WTC11 (cell line): Measurements from ENCODE around the gene NR3C1.

Experiments used
- ATF2 ChIP-seq: sonication (generic); formaldehyde crosslinking; IDR thresholded peaks from 2 replicates; pipeline ENCODE4 v1.8.1; 2022; ENCODE audit warnings: low read depth, missing genetic modification reagents, borderline replicate concordance
- ATF3 ChIP-seq: sonication (generic); formaldehyde crosslinking; conservative IDR thresholded peaks from 2 replicates; pipeline ENCODE4 v1.8.1; 2022; ENCODE audit warnings: mild to moderate bottlenecking, missing genetic modification reagents
- CTCF ChIP-seq: fragments of 200-600 bp; IDR thresholded peaks from 2 replicates; pipeline ENCODE4 v1.8.0; 2022; ENCODE audit warnings: antibody characterized with exemption
- ESRRA ChIP-seq: sonication (generic); formaldehyde crosslinking; IDR thresholded peaks from 2 replicates; pipeline ENCODE4 v1.8.1; 2022; ENCODE audit warnings: mild to moderate bottlenecking, missing genetic modification reagents, borderline replicate concordance
- FOXP1 ChIP-seq: sonication (generic); formaldehyde crosslinking; IDR thresholded peaks from 2 replicates; pipeline ENCODE4 v1.8.0; 2022; ENCODE audit warnings: missing genetic modification reagents, mild to moderate bottlenecking, moderate library complexity, borderline replicate concordance
- IRF2 ChIP-seq: sonication (generic); formaldehyde crosslinking; IDR thresholded peaks from 2 replicates; pipeline ENCODE4 v1.8.0; 2022; ENCODE audit warnings: low read depth, missing genetic modification reagents, borderline replicate concordance
- MLX ChIP-seq: sonication (generic); formaldehyde crosslinking; IDR thresholded peaks from 2 replicates; pipeline ENCODE4 v1.8.1; 2023; ENCODE audit warnings: mild to moderate bottlenecking, missing genetic modification reagents, moderate library complexity
- NFYB ChIP-seq: sonication (generic); formaldehyde crosslinking; conservative IDR thresholded peaks from 2 replicates; pipeline ENCODE4 v1.8.0; 2022; ENCODE audit warnings: low read depth, missing genetic modification reagents
- NR3C1 ChIP-seq: sonication (generic); formaldehyde crosslinking; conservative IDR thresholded peaks from 2 replicates; pipeline ENCODE4 v1.8.1; 2023; ENCODE audit warnings: low read depth, mild to moderate bottlenecking, missing genetic modification reagents

DNA sequence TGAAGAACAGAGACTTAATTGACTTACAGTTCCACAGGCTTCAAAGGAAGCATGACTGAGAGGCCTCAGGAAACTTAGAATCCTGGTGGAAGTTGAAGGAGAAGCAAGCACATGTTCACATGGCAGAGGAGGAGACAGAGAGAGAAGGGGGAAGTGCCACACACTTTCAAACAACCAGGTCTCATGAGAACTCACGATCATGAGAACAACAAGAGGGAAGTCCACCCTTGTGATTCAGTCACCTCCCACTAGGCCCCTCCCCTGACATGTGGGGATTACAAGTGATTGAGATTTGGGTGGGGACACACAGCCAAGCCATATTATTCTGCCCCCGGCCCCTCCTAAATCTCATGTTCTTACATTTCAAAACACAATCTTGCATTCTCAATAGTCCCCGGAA, 19.5 kb downstream of the NR3C1 start:
- TF ChIP-seq ATF3 (CRISPR knock-in tag) = no peak
- TF ChIP-seq CTCF = no peak
- TF ChIP-seq ESRRA (CRISPR knock-in tag) = no peak
- no peak for TF ChIP-seq NFYB
- no peak for TF ChIP-seq ATF2 (CRISPR knock-in tag)
- TF ChIP-seq FOXP1 (CRISPR knock-in tag) = no peak
- no peak for TF ChIP-seq MLX (CRISPR knock-in tag)
- TF ChIP-seq IRF2 (CRISPR knock-in tag) = no peak
- TF ChIP-seq NR3C1 (CRISPR knock-in tag) = no peak
